22Rv1 (cell line): Measurements from ENCODE around the gene PCP4.

ENCODE experiments used
- H3K27ac ChIP-seq: fragments of 450-650 bp; 2 replicates; pipeline ENCODE4 v1.5.1; 2017
- ZFX ChIP-seq: fragments of 450-650 bp; IDR thresholded peaks from 2 replicates; pipeline ENCODE4 v1.6.1; 2017; ENCODE audit warnings: antibody characterized with exemption, borderline replicate concordance
- TF ChIP-seq, protein P1 (sequence below): fragments of 450-650 bp; IDR thresholded peaks from 2 replicates; pipeline ENCODE4 v1.5.1; 2017; ENCODE audit warnings: mild to moderate bottlenecking

Gene PCP4

GRCh38 chr21:39947031-39947430 lies 79.8 kb downstream of the PCP4 start:
- TF ChIP-seq, protein P1, sequence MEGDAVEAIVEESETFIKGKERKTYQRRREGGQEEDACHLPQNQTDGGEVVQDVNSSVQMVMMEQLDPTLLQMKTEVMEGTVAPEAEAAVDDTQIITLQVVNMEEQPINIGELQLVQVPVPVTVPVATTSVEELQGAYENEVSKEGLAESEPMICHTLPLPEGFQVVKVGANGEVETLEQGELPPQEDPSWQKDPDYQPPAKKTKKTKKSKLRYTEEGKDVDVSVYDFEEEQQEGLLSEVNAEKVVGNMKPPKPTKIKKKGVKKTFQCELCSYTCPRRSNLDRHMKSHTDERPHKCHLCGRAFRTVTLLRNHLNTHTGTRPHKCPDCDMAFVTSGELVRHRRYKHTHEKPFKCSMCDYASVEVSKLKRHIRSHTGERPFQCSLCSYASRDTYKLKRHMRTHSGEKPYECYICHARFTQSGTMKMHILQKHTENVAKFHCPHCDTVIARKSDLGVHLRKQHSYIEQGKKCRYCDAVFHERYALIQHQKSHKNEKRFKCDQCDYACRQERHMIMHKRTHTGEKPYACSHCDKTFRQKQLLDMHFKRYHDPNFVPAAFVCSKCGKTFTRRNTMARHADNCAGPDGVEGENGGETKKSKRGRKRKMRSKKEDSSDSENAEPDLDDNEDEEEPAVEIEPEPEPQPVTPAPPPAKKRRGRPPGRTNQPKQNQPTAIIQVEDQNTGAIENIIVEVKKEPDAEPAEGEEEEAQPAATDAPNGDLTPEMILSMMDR: no peak
- no peak for TF ChIP-seq ZFX
- H3K27ac ChIP-seq: no peak overlapping the region

GRCh38 chr21:39951183-39952101 lies 84.2 kb downstream of the PCP4 start:
- H3K27ac ChIP-seq: no peak overlapping the region
- TF ChIP-seq, protein P1: no peak
- no peak for TF ChIP-seq ZFX

DNA sequence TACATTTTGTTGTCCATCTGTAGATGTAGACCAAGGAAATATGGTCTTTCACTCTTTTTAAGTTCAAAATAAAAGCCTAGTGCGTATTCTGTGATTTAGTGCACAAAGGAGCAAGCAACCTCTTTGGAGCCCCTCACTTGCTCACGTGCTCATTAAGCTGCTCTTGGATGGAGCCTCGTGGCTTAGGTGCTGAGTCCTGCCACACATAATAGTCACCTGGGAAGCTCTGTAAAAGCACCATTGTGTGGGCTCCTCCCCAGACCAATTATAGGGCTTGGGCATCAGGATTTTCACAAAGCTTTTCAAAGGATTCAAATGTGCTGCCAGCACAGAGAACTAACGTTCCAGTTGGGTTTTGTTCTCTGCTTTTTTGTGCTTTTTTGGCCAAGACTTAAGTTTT lies 85.0 kb downstream of the PCP4 start:
- TF ChIP-seq, protein P1: no peak
- TF ChIP-seq ZFX: no peak
- H3K27ac ChIP-seq: no peak overlapping the region

DNA sequence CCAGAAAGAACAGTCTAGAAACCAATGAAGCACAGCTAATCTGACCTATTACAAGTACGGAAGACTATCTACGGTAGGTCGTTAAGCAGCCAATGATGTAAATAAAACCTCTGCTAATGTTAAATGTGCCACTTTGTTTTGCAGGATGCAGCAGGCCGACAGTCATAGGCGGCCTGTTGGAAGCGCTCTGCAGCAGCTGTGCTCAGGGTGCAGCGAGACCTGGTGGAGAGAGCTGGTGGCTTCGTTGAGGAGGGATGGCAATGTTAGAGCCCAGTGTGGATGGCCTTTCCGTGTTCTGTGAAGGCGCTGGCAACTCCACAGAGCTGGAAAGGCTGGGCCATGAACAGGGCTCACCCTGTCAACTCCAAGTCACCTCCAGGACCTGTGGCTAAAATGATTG lies 87.3 kb downstream of the PCP4 start:
- TF ChIP-seq, protein P1: no peak
- no peak for TF ChIP-seq ZFX
- H3K27ac ChIP-seq: no peak overlapping the region

DNA sequence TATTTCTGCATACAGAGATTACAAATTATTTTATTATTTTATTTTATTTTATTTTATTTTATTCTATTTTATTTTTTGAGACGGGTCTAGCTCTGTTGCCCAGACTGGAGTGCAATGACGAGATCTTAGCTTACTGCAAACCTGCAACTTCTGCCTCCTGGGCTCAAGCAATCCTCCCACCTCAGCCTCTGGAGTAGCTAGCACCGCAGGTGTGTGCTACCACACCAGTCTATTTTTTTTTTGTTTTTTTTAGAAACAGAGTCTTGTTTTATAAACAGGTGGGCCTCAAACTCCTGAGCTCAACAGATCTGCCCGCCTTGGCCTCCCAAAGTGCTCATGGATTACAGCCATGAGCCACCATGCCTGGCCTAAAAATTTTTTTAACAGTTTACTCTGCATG lies 88.1 kb downstream of the PCP4 start:
- TF ChIP-seq ZFX: no peak
- TF ChIP-seq, protein P1: no peak

DNA sequence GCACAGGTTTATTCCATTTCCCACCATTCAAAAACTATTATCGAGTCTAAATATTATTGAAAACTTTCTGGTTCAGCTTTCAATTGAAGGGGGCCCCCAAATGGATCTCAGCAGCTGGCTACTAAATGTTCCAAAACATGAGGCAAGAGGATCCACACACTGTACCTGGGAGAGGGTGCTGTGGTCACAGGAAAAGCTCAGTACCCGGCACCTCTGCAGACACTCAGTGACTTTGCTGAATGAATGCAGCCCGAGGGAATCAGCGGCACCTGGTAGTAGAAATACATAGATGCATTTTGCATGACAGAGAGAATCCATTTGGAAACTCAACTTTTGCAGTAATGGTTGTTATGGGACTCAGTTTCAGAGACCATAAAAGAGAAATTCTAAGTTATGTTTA lies 89.3 kb downstream of the PCP4 start:
- no peak overlapping the region for H3K27ac ChIP-seq
- TF ChIP-seq, protein P1: no peak
- TF ChIP-seq ZFX: no peak

More for the DNA sequence above, 88.1 kb downstream of the PCP4 start:
- no peak overlapping the region for H3K27ac ChIP-seq

DNA sequence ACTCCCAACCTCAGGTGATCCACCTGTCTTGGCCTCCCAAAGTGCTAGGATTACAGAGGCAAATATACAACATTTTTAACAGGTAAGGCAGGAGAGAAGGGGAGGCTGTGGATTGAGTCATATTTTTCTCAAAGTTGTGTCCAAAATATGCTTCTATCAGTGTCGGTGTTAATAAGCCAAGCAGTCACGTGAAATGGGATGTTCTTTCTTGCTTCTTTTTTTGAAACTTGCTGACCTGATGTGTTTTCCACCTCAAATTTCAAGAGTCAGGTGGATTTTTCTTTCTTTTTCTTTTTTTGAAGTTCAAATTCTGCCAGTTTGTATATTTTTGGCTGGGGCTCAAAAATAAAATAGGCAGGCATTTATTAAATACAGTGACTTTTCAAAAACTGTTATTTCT lies 91.5 kb downstream of the PCP4 start:
- no peak for TF ChIP-seq ZFX
- TF ChIP-seq, protein P1: no peak
- H3K27ac ChIP-seq: no peak overlapping the region
